ENCODE results near the gene MKRN2OS.
"Not testable (repeated sequence)": the region's sequence is repeated elsewhere in the genome, so short reads cannot be mapped to it uniquely, and the experiment has no call there.

Gene MKRN2OS

DNA sequence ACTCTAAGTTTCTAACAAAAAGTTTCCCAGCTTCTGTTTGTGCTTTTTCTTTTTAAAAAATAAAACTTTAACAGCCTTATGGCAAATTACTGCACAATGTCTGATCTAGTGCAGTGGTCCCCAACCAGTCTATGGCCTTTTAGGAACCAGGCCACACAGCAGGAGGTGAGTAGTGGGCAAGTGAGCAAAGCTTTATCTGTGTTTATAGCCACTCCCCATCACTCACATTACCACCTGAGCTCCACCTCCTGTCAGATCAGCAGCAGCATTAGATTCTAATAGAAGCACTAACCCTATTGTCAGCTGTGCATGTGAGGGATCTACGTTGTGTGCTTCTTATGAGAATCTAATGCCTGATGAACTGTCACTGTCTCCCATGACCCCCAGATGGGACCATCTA is 17.2 kb upstream of the MKRN2OS start:
- no peak for DNase-seq (ENCODE audit: extremely low read depth in 1 of 2, low read depth in 1 of 2)

DNA sequence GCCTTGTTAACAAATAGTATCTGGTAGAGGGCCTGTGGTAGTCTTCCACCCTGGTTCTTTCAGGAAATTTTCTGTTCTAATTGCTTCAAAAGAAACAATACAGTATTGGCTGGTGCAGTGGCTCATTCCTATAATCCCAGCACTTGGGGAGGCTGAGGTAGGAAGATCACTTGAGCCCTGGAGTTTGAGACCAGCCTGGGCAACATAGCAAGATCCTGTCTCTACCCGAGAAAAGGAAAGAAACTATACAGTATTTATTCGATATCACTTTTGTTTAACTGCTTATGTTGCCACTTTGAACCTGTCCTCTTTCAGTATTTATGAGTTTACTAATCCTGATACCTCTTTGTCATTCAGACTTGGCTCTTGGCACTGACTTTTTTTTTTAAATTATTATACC is 16.1 kb upstream of the MKRN2OS start:
- DNase-seq (ENCODE audit: extremely low read depth in 1 of 2, low read depth in 1 of 2) = no peak

GRCh38 chr3:12560505-12561190 is 15.3 kb upstream of the MKRN2OS start:
- no peak for DNase-seq (ENCODE audit: extremely low read depth in 1 of 2, low read depth in 1 of 2)

DNA sequence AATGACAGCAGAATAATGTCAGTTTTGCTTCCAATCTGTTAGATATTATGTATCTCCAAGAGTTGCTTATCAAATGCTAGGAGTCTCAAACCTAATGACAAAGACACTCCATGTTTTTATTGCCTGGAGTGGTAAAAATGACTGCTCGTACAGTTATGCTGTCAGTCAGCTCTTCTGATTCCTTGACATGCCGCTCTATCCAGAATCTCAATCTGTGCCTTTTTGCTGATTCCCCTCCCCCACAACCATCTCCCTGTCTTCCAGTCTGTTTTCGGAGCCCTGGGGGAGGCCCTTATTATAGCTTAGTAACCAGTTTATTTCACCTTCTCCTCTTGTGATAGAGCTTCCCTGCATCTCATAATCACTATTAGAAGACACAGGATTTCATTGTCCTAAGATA is 14.2 kb upstream of the MKRN2OS start:
- no peak for DNase-seq (ENCODE audit: extremely low read depth in 1 of 2, low read depth in 1 of 2)

GRCh38 chr3:12558706-12559105 is 13.4 kb upstream of the MKRN2OS start:
- DNase-seq (ENCODE audit: extremely low read depth in 1 of 2, low read depth in 1 of 2) = no peak

DNA sequence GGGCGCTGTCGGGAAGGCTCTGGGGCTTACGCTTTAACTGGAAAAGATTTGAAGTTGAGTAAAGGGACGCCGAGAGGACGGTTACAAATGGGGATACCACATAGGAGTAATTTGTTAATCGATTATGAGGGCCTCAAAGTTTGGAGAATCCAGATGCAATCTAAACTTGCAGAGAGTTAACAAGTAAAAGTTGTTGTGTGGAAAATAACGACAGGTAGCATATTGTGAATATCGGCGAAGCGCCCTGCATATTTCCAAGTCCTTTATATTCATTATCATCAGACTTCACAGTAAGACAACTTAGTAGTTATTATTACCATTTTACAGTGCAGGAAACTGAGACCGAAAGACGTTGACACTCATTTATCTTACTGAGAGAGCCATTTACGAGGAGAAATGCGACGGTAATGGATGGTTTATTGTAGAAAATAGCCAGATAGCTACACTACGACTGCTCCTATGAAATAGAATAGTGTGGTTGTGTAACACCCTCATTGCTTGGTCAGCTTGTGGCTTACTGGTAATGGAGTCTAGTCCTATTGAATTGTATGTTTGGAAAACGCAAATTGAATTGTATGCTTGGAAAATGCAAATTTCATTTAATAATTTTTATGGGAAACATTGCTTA is 12.3 kb upstream of the MKRN2OS start:
- no peak for DNase-seq (ENCODE audit: extremely low read depth in 1 of 2, low read depth in 1 of 2)

- peak; percentile 53 to 79 for DNase-seq (ENCODE audit: extremely low read depth in 1 of 2, low read depth in 1 of 2)
Observed at GRCh38 chr3:12556690-12557472, 11.6 kb upstream of the MKRN2OS start, which contains the start of gene MKRN2. MKRN2 (plus strand) TSS chr3:12557087; CDS start chr3:12557151, 64 bp downstream.

GRCh38 chr3:12556314-12556689 is 11.0 kb upstream of the MKRN2OS start:
- DNase-seq (ENCODE audit: extremely low read depth in 1 of 2, low read depth in 1 of 2) = no peak

GRCh38 chr3:12553921-12554391 is 8.7 kb upstream of the MKRN2OS start:
- DNase-seq (ENCODE audit: extremely low read depth in 1 of 2, low read depth in 1 of 2) = no peak

- DNase-seq (ENCODE audit: extremely low read depth in 1 of 2, low read depth in 1 of 2) = no peak
Observed at GRCh38 chr3:12549971-12550760, 4.9 kb upstream of the MKRN2OS start.

GRCh38 chr3:12544652-12545472 is 437 bp downstream of the MKRN2OS start:
- DNase-seq (ENCODE audit: extremely low read depth in 1 of 2, low read depth in 1 of 2) = no peak

DNA sequence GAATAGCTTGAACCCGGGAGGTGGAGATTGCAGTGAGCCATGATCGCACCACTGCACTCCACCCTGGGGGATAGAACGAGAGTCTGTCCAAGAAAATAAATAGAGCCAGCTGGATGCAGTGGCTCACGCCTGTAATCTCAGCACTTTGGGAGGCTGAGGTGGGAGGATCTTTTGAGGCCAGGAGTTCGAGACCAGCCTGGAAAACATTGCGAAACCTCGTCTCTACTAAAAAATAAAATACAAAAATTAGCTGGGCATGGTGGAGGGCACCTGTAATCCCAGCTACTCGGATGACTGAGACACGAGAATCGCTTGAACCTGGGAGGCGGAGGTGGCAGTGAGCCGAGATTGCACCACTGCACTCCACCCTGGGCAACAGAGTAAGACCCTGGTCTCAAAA is 1.8 kb downstream of the MKRN2OS start:
- DNase-seq (ENCODE audit: extremely low read depth in 1 of 2, low read depth in 1 of 2) = not testable (repeated sequence)

GRCh38 chr3:12541625-12542024 is 3.7 kb downstream of the MKRN2OS start:
- no peak for DNase-seq (ENCODE audit: extremely low read depth in 1 of 2, low read depth in 1 of 2)

- no peak for DNase-seq (ENCODE audit: extremely low read depth in 1 of 2, low read depth in 1 of 2)
Observed at GRCh38 chr3:12536423-12536822, 8.9 kb downstream of the MKRN2OS start.

DNA sequence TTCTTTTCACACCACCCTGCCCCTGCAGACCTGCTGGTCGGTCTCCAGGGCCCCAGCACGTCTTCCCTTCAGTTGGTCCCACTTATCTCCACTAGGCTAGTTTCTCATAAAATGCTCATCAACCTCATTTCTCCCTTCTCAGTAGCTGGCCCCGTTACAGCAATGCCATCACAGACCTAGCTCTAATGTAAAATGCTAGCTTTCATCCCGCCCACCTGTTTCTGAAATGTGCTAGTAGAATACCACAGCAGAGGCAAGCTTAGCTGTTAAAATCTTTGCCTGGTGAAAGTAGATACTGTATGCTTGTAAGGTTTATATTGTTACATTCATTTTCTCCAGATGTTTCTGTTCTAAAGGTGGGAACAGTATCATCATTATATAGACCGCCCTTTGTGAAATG is 13.1 kb downstream of the MKRN2OS start:
- no peak for DNase-seq (ENCODE audit: extremely low read depth in 1 of 2, low read depth in 1 of 2)

GRCh38 chr3:12527757-12528143 is 17.5 kb downstream of the MKRN2OS start:
- DNase-seq (ENCODE audit: extremely low read depth in 1 of 2, low read depth in 1 of 2) = no peak

DNA sequence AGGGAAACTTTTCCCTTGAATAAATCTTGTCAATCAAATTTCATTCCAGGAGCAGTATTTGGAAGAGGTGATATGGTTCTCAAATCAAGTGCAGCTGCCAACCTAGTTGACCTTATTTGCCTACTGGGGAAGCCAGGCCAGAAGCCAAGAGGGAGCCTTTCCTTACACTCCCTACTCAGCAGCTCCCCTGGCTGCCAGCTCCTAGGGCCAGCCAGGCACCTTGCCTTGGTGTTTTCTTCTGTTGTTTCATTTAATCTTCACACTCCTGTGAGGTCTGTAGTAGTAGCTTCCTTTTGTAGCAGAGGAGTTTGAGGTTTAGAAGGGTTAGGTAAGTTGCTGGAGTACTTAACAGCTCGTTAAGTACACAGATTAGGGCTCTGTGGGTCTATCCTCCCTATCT is 22.6 kb downstream of the MKRN2OS start:
- DNase-seq (ENCODE audit: extremely low read depth in 1 of 2, low read depth in 1 of 2) = no peak

- DNase-seq (ENCODE audit: extremely low read depth in 1 of 2, low read depth in 1 of 2) = no peak
Observed at GRCh38 chr3:12521010-12521409, 24.3 kb downstream of the MKRN2OS start.

GRCh38 chr3:12518261-12519028 is 26.9 kb downstream of the MKRN2OS start:
- DNase-seq (ENCODE audit: extremely low read depth in 1 of 2, low read depth in 1 of 2) = no peak

Measured in activated CD8-positive, alpha-beta memory T cell treated with anti-CD3 and anti-CD28 coated beads for 1 hour (primary cell).